ENCODE results near the gene SRSF5.

The SRSF5 gene

GRCh38 chr14:69755296-69755695, 11.6 kb upstream of the SRSF5 start:
- Histone ChIP-seq H3K4me3 (ENCODE audit: low read depth, low read length) (no peak overlapping the region), H3K27me3 (replicated peaks) (no peaks in the 10 kb centered on the region), H3K27ac (no peak overlapping the region), H3K36me3 (replicated peaks) (no peaks in the 10 kb centered on the region)
- in situ Hi-C loops (cut with HindIII; ENCODE audit: low pct_ligation_motif_present, low sequenced_read_pairs), result no loop called here
- no peak for DNase-seq
- no peak for TF ChIP-seq CTCF (IDR thresholded peaks at IDR 0.05; ENCODE audit: low read depth, low read length, missing control alignments)

- no peaks in the 10 kb centered on the region for H3K27me3 ChIP-seq (replicated peaks)
- no peak overlapping the region for H3K4me3 ChIP-seq (ENCODE audit: low read depth, low read length)
- no peak for TF ChIP-seq CTCF (IDR thresholded peaks at IDR 0.05; ENCODE audit: low read depth, low read length, missing control alignments)
- H3K36me3 ChIP-seq (replicated peaks), result no peaks in the 10 kb centered on the region
- in situ Hi-C loops (cut with HindIII; ENCODE audit: low pct_ligation_motif_present, low sequenced_read_pairs), result no loop called here
- no peak for DNase-seq
- H3K27ac ChIP-seq, result no peak overlapping the region
These were observed 11.2 kb upstream of the SRSF5 start for GRCh38 chr14:69755784-69756183.

GRCh38 chr14:69756298-69756697, 10.6 kb upstream of the SRSF5 start:
- H3K36me3 ChIP-seq (replicated peaks), result no peaks in the 10 kb centered on the region
- no peak for DNase-seq
- H3K27me3 ChIP-seq (replicated peaks), result no peaks in the 10 kb centered on the region
- in situ Hi-C loops (cut with HindIII; ENCODE audit: low pct_ligation_motif_present, low sequenced_read_pairs), result no loop called here
- H3K27ac ChIP-seq, result no peak overlapping the region
- no peak overlapping the region for H3K4me3 ChIP-seq (ENCODE audit: low read depth, low read length)
- no peak for TF ChIP-seq CTCF (IDR thresholded peaks at IDR 0.05; ENCODE audit: low read depth, low read length, missing control alignments)

- peak; percentile 15 for DNase-seq
- no peaks in the 10 kb centered on the region for H3K36me3 ChIP-seq (replicated peaks)
- H3K27me3 ChIP-seq (replicated peaks), result no peaks in the 10 kb centered on the region
- peak overlapping the region; percentile 19 for H3K27ac ChIP-seq
- in situ Hi-C loops (cut with HindIII; ENCODE audit: low pct_ligation_motif_present, low sequenced_read_pairs), result no loop called here
- H3K4me3 ChIP-seq (ENCODE audit: low read depth, low read length), result no peak overlapping the region
- TF ChIP-seq CTCF (IDR thresholded peaks at IDR 0.05; ENCODE audit: low read depth, low read length, missing control alignments), result no peak
These were observed 6.1 kb upstream of the SRSF5 start for GRCh38 chr14:69760810-69761209.

- Histone ChIP-seq H3K27ac (no peak overlapping the region), H3K36me3 (replicated peaks) (peaks cover 16% of the 10 kb centered on the region), H3K4me3 (ENCODE audit: low read depth, low read length) (no peak overlapping the region), H3K27me3 (replicated peaks) (no peaks in the 10 kb centered on the region)
- peak; percentile 9 for DNase-seq
- TF ChIP-seq CTCF (IDR thresholded peaks at IDR 0.05; ENCODE audit: low read depth, low read length, missing control alignments), result no peak
- in situ Hi-C loops (cut with HindIII; ENCODE audit: low pct_ligation_motif_present, low sequenced_read_pairs), result no loop called here
These were observed 3.0 kb upstream of the SRSF5 start for GRCh38 chr14:69763761-69764510.
